Loucy (cell line): ENCODE results near the gene SSUH2.

Experiments used
- EZH2phosphoT487 ChIP-seq: fragments of 200-600 bp; IDR thresholded peaks from 2 replicates; pipeline ENCODE4 v1.6.1; 2018; ENCODE audit warnings: antibody characterized with exemption, mild to moderate bottlenecking, moderate library complexity, borderline replicate concordance
- TF ChIP-seq, protein P1 (sequence below): fragments of 200-600 bp; sonication (generic); conservative IDR thresholded peaks from 2 replicates; pipeline ENCODE4 v1.5.1; 2014; ENCODE audit warnings: mild to moderate bottlenecking, antibody characterized with exemption, low read length

GRCh38 chr3:8657804-8658305, 13.3 kb upstream of the SSUH2 start:
- TF ChIP-seq, protein P1, sequence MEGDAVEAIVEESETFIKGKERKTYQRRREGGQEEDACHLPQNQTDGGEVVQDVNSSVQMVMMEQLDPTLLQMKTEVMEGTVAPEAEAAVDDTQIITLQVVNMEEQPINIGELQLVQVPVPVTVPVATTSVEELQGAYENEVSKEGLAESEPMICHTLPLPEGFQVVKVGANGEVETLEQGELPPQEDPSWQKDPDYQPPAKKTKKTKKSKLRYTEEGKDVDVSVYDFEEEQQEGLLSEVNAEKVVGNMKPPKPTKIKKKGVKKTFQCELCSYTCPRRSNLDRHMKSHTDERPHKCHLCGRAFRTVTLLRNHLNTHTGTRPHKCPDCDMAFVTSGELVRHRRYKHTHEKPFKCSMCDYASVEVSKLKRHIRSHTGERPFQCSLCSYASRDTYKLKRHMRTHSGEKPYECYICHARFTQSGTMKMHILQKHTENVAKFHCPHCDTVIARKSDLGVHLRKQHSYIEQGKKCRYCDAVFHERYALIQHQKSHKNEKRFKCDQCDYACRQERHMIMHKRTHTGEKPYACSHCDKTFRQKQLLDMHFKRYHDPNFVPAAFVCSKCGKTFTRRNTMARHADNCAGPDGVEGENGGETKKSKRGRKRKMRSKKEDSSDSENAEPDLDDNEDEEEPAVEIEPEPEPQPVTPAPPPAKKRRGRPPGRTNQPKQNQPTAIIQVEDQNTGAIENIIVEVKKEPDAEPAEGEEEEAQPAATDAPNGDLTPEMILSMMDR, result no peak
- no peak for TF ChIP-seq EZH2phosphoT487
